CD4-positive, alpha-beta T cell treated with Interleukin-4 for 4 hours (primary cell): ENCODE data around the gene GPX6.
"Not testable (repeated sequence)": the region's sequence is repeated elsewhere in the genome, so short reads cannot be mapped to it uniquely, and the experiment has no call there.

Experiments used
- DNase-seq: peaks from one replicate; pipeline ENCODE4 v3.0.0-alpha.2; 2020

GPX6 gene

GRCh38 chr6:28515676-28516075, at the start of gene GPX6:
GPX6 (minus strand) TSS chr6:28515793; CDS start chr6:28515743, 50 bp downstream.
- DNase-seq: no peak

- no peak for DNase-seq
Observed at GRCh38 chr6:28563430-28564095, 48.0 kb upstream of the GPX6 start.

GRCh38 chr6:28558629-28559028, 43.0 kb upstream of the GPX6 start:
- DNase-seq: no peak

- no peak for DNase-seq
Observed at GRCh38 chr6:28555136-28555535, 39.5 kb upstream of the GPX6 start.

- no peak for DNase-seq
Observed at GRCh38 chr6:28553986-28554881, 38.6 kb upstream of the GPX6 start.

GRCh38 chr6:28553384-28553985, 37.9 kb upstream of the GPX6 start:
- no peak for DNase-seq

GRCh38 chr6:28551891-28552666, 36.5 kb upstream of the GPX6 start:
- no peak for DNase-seq

- DNase-seq: not testable (repeated sequence)
Observed at GRCh38 chr6:28547003-28547402, 31.4 kb upstream of the GPX6 start.

GRCh38 chr6:28545955-28546354, 30.4 kb upstream of the GPX6 start:
- DNase-seq: no peak

GRCh38 chr6:28543651-28544610, 28.3 kb upstream of the GPX6 start:
- no peak for DNase-seq

- DNase-seq: peak; percentile 57
Observed at GRCh38 chr6:28542440-28543296, 27.1 kb upstream of the GPX6 start.

GRCh38 chr6:28541996-28542395, 26.4 kb upstream of the GPX6 start:
- DNase-seq: no peak

GRCh38 chr6:28537509-28538140, 22.0 kb upstream of the GPX6 start:
- DNase-seq: no peak

GRCh38 chr6:28537065-28537464, 21.5 kb upstream of the GPX6 start:
- DNase-seq: no peak

- DNase-seq: no peak
Observed at GRCh38 chr6:28534875-28535274, 19.3 kb upstream of the GPX6 start.

- no peak for DNase-seq
Observed at GRCh38 chr6:28534306-28534705, 18.7 kb upstream of the GPX6 start.

GRCh38 chr6:28531479-28532128, 16.0 kb upstream of the GPX6 start:
- no peak for DNase-seq

- DNase-seq: no peak
Observed at GRCh38 chr6:28530777-28531176, 15.2 kb upstream of the GPX6 start.

GRCh38 chr6:28525496-28526039, 10.0 kb upstream of the GPX6 start, which contains the start of gene GPX5:
GPX5 (plus strand) TSS chr6:28525881; CDS start chr6:28526014, 133 bp downstream.
- DNase-seq: no peak
